ENCODE results near the gene ZBED1. TPM values are rescaled to one million over a fixed set of nuclear protein-coding genes. Genes with fewer than 3 reads are reported as not detected.
"Not testable (repeated sequence)": the region's sequence is repeated elsewhere in the genome, so short reads cannot be mapped to it uniquely, and the experiment has no call there.

Gene ZBED1
- total RNA-seq, 1 donor from 2014 or later: 45.1 TPM

DNA sequence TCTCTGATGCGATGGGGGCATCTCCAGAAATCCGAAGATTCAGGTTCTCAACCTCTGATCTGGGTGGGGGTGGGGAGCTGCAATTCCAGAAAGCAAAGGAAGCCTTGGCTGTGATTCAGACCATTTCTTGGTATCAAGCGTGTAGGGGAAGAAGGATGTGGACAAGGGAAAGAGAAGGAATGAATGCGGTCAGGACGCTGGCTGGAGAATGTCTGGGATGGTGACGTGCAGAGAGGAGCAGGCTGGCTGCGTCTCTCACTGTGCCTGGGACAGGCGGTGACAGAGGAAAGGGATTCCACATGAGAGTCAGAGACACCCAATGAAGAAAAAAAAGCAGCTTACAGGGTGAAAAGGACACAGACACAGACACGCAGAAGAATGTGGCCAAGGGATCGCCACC, 37.3 kb downstream of the ZBED1 start:
- DNase-seq (ENCODE audit: low spot score); intact Hi-C loops (cut with DNase I): not testable (repeated sequence)

DNA sequence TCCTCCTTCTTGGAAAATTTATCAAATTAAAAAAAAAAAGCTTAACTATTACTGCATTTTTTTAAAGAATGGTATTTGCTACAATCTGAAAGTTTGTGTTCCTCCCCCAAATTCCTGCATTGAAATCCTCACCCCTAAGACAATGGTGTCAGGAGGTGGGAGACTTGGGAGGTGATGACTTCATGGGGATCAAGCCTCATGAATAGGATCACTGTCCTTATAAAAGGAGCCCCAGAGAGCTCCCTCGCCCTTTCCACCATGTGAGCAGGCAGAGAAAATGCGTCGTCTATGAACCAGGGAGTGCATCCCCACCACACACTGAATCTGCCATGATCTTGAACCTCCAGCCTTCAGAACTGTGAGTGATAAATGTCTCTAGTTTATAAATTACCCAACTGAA, 38.0 kb downstream of the ZBED1 start:
- no peak for DNase-seq (ENCODE audit: low spot score)

DNA sequence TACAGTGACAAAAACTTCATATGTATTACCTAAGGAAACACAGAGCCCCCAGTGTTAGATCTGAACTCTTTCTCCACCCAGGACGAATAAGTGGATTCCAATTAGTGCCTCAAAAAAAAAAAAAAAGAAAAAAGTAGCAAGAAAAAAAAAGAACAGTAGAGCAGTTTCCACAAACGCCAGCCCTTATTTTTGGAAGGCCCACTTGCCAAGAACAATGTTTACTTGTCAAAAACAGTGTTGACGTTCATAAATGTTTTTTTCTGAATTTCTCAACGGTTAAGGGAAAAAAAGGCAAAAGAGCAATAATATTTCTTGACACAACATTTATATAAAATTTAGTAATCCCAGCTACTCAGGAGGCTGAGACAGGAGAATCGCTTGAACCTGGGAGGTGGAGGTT, 38.7 kb downstream of the ZBED1 start:
- DNase-seq (ENCODE audit: low spot score): no peak
- intact Hi-C loops (cut with DNase I): no loop called here

More for the DNA sequence above, 38.0 kb downstream of the ZBED1 start:
- intact Hi-C loops (cut with DNase I): no loop called here

DNA sequence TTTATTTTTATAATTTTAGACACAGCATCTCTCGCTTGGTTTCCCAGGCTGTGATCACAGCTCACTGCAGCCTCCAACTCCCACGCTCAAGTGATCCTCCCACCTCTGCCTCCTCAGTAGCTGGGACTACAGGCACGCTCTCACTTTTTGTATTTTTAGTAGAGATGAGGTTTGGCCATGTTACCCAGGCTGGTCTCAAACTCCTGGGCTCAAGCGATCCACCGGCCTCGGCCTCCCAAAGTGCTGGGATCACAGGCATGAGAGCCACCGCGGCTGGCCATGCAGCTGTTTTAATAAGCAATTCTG, 39.1 kb downstream of the ZBED1 start:
- intact Hi-C loops (cut with DNase I): no loop called here
- DNase-seq (ENCODE audit: low spot score): no peak

DNA sequence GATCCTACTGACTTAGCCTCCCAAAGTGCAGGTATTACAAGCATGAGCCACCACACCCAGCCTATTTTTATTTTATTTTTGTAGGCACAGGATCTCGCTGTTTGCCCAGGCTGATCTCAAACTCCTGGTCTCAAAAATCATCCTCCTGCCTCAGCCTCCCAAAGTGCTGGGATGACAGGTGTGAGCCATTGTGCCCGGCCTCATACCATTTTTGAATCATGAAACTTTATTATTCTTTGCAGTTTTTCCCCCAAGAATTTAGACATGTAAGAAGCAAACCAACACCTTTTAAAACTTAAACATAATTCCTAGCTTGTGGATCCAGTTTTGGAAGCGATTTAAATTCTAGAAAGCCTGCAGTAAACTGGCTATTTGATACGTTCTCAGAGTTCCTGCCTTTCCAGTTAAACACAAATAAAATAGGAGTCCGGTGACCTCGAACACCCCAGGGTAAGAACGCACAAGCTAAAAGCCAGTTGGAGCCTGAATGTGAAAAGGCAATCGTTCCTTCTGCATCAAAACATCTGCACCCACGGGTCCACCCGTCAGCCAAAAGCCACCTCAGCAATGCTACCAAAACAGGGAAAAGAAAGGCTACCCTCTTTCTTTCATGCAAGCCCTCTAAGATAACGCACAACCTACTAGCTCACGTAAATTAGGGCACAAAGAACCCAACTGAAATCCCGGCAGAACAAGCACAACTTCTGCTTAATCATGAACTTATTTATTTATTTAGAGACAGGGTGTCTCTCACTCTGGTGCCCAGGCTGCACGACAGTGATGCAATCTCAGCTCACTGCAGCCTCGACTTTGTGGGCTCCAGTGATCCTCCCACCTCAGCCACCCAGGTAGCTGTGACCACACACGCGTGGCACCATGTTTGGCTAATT, 39.7 kb downstream of the ZBED1 start:
- intact Hi-C loops (cut with DNase I); DNase-seq (ENCODE audit: low spot score): not testable (repeated sequence)

DNA sequence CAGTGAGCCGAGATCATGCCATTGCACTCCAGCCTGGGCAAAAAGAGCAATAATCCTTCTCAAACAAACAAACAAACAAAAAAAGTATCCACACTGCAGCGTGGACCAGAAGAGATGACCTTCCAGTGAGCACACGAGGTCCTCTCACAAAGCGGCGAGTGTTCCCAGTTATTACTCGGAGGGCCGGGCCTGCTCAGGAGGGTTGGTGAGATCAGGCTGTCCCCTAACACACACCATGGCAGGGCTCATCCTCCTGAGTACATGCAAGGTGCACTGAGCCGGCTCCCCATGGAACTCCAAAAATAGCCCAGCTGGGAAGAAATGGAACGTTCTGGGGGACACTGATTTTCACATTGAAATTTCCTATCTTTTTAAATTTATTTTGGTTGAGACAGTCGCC, 40.7 kb downstream of the ZBED1 start:
- DNase-seq (ENCODE audit: low spot score); intact Hi-C loops (cut with DNase I): not testable (repeated sequence)

DNA sequence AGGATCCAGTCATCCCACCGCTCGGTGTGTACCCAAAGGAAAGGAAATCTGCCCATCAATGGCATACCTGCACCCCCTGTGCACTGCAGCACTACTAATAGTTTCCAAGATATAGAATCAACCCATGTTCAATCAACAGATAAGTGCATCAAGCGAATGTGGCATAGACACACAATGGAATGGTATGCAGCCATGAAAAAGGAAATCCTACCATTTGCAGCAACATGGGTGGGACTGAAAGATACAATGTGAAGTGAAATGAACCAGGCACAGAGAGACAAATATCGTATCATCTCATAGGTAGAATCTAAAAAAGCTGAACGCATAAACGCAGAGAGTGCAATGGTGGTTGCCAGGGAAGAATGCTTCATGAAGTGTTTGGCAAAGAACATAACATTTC, 42.5 kb downstream of the ZBED1 start:
- DNase-seq (ENCODE audit: low spot score): no peak
- intact Hi-C loops (cut with DNase I): no loop called here

DNA sequence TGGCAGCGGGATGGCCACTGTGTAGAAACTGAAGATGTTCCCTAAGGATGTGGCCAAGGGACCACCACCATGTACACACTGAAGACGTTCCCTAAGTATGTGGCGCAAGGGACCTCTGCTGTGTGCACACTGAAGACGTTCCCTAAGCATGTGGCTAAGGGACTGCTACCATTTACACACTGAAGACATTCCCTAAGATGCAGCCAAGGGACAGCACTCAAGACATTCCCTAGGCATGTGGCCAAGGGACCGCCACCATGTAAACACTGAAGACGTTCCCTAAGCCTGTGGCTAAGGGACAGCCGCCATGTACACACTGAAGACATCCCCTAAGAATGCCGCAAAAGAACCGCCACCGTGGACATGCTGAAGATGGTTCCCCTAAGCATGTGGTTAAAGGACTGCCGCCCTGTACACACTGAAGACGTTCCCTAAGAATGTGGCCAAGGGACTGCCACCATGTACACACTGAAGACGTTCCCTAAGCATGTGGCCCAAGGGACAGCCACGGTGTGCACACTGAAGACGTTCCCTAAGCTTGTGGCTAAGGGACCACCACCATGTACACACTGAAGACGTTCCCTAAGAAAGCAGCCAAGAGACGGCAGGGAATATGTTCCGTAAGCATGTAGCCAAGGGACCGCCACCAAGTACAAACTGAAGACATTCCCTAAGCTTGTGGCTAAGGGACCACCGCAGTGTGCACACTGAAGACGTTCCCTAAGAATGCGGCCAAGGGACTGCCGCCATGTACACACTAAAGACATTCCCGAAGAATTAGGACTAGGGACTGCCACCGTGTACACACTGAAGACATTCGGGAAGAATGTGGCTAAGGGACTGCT, 43.3 kb downstream of the ZBED1 start:
- intact Hi-C loops (cut with DNase I): no loop called here
- no peak for DNase-seq (ENCODE audit: low spot score)

DNA sequence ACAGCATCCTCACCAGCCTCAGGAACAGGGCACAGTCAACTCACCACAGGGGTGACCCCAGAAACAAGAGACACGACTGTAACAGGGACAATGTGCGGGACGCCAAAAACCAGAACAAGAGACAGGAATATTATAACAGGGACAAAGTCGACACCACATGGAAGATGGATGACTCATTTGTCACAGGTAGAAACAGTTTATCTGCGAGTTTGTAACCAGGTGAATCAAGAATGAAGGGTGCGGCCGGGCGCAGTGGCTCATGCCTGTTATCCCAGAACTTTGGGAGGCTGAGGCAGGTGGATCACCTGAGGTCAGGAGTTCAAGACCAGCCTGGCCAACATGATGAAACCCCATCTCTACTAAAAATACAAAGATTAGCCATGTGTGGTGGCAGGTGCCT, 44.7 kb downstream of the ZBED1 start:
- DNase-seq (ENCODE audit: low spot score); intact Hi-C loops (cut with DNase I): not testable (repeated sequence)

DNA sequence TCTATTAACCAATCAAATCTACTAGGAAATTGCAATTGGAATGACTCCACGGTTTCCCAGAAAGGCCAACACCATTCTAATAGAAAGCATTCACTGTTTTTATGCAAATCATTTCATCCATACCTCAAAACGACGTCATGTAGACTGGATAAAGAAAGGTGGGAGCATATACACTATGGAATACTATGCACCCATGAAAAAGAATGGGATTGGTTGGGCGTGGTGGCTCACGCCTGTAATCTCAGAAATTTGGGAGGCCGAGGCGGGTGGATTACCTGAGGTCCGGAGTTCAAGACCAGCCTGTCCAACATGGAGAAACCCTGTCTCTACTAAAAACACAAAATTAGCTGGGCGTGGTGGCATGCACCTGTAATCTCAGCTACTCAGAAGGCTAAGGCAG, 46.2 kb downstream of the ZBED1 start:
- intact Hi-C loops (cut with DNase I); DNase-seq (ENCODE audit: low spot score): not testable (repeated sequence)

DNA sequence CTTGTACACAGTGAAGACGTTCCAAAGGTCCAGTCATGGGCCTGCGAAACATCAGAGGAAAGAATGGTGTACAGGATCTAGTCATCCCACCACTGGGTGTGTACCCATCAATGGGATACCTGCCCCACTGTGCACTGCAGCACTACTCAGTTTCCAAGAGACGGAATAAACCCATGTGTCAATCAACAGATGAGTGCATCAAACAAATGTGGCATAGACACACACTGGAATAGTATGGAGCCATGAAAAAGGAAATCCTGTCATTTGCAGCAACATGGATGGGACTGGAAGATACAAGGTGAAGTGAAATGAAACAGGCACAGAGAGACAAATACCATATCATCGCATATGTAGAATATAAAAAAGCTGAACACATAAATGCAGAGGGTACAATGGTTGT, 48.0 kb downstream of the ZBED1 start:
- intact Hi-C loops (cut with DNase I): no loop called here
- no peak for DNase-seq (ENCODE audit: low spot score)

DNA sequence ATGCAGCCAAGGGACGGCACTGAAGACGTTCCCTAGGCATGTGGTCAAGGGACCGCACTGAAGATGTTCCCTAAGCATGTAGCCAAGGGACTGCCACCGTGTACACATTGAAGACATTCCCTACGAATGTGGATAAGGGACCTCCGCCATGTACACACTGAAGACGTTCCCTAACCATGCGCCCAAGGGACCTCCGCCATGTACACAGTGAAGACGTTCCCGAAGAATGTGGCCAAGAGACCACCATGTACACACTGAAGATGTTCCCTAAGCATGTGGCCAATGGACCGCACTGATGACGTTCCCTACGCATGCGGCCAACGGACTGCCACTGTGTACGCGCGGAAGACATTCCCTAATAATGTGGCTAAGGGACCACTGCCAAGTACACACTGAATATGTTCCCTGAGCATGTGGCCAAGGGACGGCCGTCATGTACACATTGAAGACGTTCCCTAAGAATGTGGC, 48.4 kb downstream of the ZBED1 start:
- no peak for DNase-seq (ENCODE audit: low spot score)
- intact Hi-C loops (cut with DNase I): no loop called here

DNA sequence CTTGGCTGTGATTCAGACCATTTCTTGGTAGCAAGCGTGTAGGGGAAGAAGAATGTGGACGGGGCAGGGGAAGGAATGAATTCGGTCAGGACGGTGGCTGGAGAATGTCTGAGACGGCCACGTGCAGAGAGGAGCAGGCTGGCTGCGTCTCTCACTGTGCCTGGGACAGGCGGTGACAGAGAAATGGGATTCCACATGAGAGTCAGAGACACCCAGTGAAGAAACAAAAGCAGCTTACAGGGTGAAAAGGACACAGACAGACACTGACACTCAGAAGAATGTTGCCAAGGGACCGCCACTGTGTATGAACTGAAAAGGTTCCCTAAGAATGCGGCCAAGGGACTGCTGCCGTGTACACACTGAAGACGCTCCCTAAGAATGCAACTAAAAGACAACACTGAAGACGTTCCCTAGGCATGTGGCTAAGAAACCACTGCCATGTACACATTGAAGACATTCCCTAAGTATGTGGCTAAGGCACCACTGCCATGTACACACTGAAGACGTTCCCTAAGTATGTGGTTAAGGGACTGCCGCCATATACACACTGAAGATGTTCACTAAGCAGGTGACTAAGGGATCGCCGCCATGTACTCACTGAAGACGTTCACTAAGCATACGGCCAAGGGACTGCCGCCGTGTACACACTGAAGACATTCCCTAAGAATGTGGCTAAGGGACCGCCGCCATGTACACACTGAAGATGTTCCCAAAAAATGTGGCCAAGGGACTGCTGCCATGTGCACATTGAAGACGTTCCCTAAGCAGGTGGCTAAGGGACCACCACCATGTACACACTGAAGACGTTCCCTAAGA, 49.1 kb downstream of the ZBED1 start:
- intact Hi-C loops (cut with DNase I): no loop called here
- no peak for DNase-seq (ENCODE audit: low spot score)

DNA sequence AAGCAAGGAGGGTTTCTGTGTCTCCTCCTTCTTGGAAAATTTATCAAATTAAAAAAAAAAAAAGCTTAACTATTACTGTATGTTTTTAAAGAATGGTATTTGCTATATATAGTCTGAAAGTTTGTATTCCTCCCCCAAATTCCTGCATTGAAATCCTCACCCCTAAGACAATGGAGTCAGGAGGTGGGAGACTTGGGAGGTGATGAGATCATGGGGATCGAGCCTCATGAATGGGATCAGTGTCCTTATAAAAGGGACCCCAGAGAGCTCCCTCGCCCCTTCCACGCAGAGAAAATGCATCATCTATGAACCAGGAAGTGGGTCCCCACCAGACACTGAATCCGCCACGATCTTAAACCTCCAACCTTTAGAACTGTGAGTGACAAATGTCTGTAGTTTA, 50.1 kb downstream of the ZBED1 start:
- intact Hi-C loops (cut with DNase I): no loop called here
- peak; percentile 54 for DNase-seq (ENCODE audit: low spot score)

DNA sequence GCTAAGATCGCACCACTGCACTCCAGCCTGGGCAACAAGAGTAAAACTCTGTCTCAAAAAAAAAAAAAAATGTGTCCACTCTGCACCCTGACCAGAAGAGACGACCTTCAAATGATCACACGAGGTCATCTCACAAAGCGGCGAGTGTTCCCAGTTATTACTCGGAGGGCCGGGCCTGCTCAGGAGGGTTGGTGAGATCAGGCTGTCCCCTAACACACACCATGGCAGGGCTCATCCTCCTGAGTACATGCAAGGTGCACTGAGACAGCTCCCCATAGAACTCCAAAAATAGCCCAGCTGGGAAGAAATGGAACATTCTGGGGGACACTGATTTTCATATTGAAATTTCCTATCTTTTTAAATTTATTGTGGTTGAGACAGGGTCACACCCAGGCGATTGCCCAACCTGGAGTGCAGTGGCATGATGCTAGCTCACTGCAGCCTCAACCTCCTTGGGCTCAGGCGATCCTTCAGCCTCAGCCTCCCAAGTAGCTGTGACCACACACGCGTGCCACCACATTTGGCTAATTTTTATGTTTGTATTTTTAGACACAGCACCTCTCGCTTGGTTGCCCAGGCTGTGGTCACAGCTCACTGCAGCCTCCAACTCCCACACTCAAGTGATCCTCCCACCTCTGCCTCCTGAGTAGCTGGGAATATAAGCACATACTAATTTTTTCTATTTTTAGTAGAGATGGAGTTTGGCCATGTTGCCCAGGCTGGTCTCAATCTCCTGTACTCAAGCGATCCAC, 51.5 kb downstream of the ZBED1 start:
- intact Hi-C loops (cut with DNase I): no loop called here
- peak; percentile 1 for DNase-seq (ENCODE audit: low spot score)

DNA sequence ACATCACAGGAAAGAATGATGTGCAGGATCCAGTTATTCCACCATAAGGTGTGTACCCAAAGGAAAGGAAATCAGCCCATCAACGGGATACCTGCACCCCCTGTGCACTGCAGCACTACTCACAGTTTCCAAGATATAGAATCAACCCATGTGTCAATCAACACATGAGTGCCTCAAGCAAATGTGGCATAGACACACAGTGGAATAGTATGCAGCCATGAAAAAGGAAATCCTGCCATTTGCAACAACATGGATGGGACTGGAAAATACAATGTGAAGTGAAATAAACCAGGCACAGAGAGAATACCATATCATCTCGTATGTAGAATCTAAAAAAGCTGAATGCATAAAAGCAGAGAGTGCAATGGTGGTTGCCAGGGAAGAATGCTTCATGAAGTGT, 53.3 kb downstream of the ZBED1 start:
- no peak for DNase-seq (ENCODE audit: low spot score)
- intact Hi-C loops (cut with DNase I): no loop called here

DNA sequence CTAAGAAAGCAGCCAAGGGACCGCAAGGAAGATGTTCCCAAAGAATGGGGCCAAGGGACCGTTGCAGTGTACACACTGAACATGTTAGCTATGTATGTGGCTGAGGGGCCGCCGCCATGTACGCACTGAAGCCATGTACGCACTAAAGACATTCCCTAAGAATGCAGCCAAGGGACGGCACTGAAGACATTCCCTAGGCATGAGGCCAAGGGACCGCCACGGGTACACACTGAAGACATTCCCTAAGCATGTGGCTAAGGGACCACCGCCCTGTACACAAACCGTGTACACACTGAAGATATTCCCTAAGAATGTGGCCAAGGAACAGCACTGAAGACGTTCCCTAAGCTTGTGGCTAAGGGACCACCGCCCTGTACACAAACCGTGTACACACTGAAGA, 54.0 kb downstream of the ZBED1 start:
- intact Hi-C loops (cut with DNase I): no loop called here
- peak; percentile 59 for DNase-seq (ENCODE audit: low spot score)

DNA sequence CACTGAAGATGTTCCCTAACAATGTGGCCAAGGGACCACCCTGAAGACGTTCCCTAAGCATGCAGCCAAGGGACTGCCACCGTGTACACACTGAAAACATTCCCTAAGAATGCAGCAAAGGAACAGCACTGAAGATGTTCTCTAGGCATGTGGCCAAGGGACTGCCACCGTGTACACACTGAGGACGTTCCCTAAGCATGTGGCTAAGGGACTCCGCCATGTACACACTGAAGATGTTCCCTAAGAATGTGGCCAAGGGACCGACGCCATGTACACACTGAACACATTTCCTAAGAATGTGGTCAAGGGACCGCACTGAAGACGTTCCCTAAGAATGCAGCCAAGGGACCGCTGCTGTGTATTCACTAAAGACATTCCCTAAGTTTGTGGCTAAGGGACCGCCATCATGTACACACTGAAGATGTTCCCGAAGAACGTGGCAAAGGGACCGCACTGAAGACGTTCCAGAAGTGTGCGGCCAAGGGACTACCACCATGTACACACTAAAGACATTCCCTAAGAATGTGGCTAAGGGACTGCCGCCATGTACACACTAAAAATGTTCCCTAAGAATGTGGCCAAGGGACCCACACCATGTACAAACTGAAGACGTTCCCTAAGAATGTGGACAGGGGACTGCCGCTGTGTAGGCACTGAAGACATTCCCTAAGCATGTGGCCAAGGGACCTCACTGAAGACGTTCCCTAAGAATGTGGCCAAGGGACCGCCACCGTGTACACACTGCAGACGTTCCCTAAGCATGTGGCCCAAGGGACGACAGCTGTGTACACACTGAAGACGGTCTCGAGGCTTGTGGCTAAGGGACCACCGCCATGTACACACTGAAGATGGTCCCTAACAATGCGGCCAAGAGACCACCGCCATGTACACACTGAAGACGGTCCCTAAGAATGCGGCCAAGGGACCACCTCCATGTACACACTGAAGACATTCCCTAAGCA, 54.8 kb downstream of the ZBED1 start:
- DNase-seq (ENCODE audit: low spot score): peak; percentile 51
- intact Hi-C loops (cut with DNase I): no loop called here

Measured in cardiac septum (tissue), 1 donor.